Measurements from ENCODE around the gene SVBP. TPM values are rescaled to one million over a fixed set of nuclear protein-coding genes. Genes with fewer than 3 reads are reported as not detected.
"Not testable (repeated sequence)": the region's sequence is repeated elsewhere in the genome, so short reads cannot be mapped to it uniquely, and the experiment has no call there.

Gene SVBP
- total RNA-seq (10 to 100 TPM; 33.7 to 65.3 TPM), polyA plus RNA-seq (ENCODE audit: insufficient read length in 2 of 2) (10 to 100 TPM; 62.5 to 67.3 TPM)
- long read RNA-seq, donor 1, transcript SVBP-201 (3 exons, 658 nt): major isoform, 57 of 73 reads
- long read RNA-seq, donor 1, partial matches to known transcripts: 16 of 73 reads
- long read RNA-seq, donor 1, other reads (novel, unspliced or antisense): 0 of 73 reads
- long read RNA-seq, donor 2, transcript SVBP-201 (3 exons, 658 nt): major isoform, 24 of 29 reads
- long read RNA-seq, donor 2, partial matches to known transcripts: 5 of 29 reads
- long read RNA-seq, donor 2, other reads (novel, unspliced or antisense): 0 of 29 reads
- long read RNA-seq, donor 3, transcript SVBP-201 (3 exons, 658 nt): major isoform, 26 of 26 reads
- long read RNA-seq, donor 3, partial matches to known transcripts: 0 of 26 reads
- long read RNA-seq, donor 3, other reads (novel, unspliced or antisense): 0 of 26 reads
- long read RNA-seq, donor 4, transcript SVBP-201 (3 exons, 658 nt): major isoform, 91 of 104 reads
- long read RNA-seq, donor 4, partial matches to known transcripts: 13 of 104 reads
- long read RNA-seq, donor 4, other reads (novel, unspliced or antisense): 0 of 104 reads

- Histone ChIP-seq H3K4me1 (ENCODE audit: control insufficient read depth, insufficient read depth, low read length) (peaks cover 8% of the 10 kb centered on the region), H3K9me3 (ENCODE audit: control insufficient read depth, insufficient read depth, low read length) (no peaks in the 10 kb centered on the region), H3K4me3 (ENCODE audit: low read depth, low read length) (peak within 1 kb of the TSS; percentile 82), H3K27ac (ENCODE audit: low read depth, low read length) (peak within 1 kb of the TSS; percentile 98), H3K36me3 (ENCODE audit: control insufficient read depth, insufficient read depth, low read length) (no peaks in the 10 kb centered on the region), H3K27me3 (ENCODE audit: control insufficient read depth, insufficient read depth, low read length) (no peaks in the 10 kb centered on the region)
- WGBS (ENCODE audit: insufficient coverage): under 1% methylated on average over 50 of the region's 66 CpGs
- DNase-seq (ENCODE audit: low read depth in 4 of 6, low spot score in 6 of 6): peak; percentile 82 to 97 (median 88)
These were observed at the start of gene SVBP, which contains the start of gene ERMAP for GRCh38 chr1:42816585-42817439. Gene SVBP, minus strand, starts transcription at chr1:42817397. Its CDS starts 853 bp downstream, at chr1:42816544. Gene ERMAP, plus strand, starts transcription at chr1:42817122. Its CDS starts 13,327 bp downstream, at chr1:42830449.

- WGBS (ENCODE audit: insufficient coverage): 63% methylated on average over 1 of the region's 5 CpGs
- Histone ChIP-seq H3K4me3 (ENCODE audit: low read depth, low read length) (no peak overlapping the region), H3K4me1 (ENCODE audit: control insufficient read depth, insufficient read depth, low read length) (no peaks in the 10 kb centered on the region), H3K36me3 (ENCODE audit: control insufficient read depth, insufficient read depth, low read length) (no peaks in the 10 kb centered on the region), H3K27ac (ENCODE audit: low read depth, low read length) (no peak overlapping the region), H3K27me3 (ENCODE audit: control insufficient read depth, insufficient read depth, low read length) (no peaks in the 10 kb centered on the region), H3K9me3 (ENCODE audit: control insufficient read depth, insufficient read depth, low read length) (no peaks in the 10 kb centered on the region)
- no peak for DNase-seq (ENCODE audit: low read depth in 4 of 6, low spot score in 6 of 6)
These were observed 49.4 kb upstream of the SVBP start for GRCh38 chr1:42866549-42866948.

DNA sequence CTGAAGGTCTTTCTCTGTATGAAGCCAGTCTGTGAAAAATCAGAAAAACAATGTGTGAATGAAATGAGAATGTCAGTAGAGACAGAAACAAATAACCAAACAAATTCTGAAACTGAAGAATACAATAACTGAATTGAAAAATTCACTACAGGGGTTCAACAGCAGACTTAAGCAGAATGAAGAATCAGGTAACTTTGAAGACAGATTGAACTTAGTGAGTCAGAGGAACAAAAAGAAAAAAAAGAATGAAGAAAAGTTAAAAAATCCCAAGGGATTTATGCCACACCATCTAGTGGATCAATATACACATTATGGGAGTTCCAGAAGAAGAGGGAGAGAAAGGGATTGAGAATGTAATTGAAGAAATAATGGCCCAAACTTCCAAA, 43.8 kb upstream of the SVBP start:
- Histone ChIP-seq H3K27me3 (ENCODE audit: control insufficient read depth, insufficient read depth, low read length) (no peaks in the 10 kb centered on the region), H3K4me3 (ENCODE audit: low read depth, low read length) (no peak overlapping the region), H3K36me3 (ENCODE audit: control insufficient read depth, insufficient read depth, low read length) (no peaks in the 10 kb centered on the region), H3K9me3 (ENCODE audit: control insufficient read depth, insufficient read depth, low read length) (peaks cover 5% of the 10 kb centered on the region), H3K4me1 (ENCODE audit: control insufficient read depth, insufficient read depth, low read length) (no peaks in the 10 kb centered on the region), H3K27ac (ENCODE audit: low read depth, low read length) (no peak overlapping the region)
- DNase-seq (ENCODE audit: low read depth in 4 of 6, low spot score in 6 of 6): no peak

DNA sequence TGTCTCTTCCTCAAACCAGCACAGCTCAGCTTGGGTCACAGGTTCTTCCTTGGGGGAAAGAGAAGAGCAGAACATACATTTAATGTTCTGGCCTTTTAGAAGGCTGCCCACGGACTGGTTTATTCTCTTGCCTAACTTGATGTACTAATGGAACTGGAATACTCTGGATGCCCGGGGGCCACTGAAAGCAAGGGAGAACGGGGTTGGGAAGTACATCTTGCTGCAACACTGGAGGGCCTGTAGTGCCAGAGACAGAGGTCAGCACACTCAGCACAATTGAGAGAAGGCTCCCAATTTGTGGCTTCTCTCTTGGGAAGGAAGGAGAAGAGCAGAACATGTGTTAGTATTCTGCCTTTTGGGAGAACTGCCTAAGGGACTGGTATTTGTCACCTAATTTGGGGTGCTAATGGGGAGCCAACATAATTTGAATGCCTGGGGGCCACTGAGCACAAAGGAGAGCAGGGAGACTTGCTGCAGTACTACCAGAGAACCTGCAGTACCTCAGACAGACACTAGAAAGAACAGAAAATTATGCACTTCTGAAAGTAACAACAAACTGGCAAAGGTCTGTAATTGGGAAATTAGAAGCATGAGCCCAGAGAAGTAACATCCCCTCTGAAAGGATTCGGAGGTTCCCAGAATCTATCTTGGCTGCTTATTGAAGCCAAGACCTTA, 43.3 kb upstream of the SVBP start:
- Histone ChIP-seq H3K36me3 (ENCODE audit: control insufficient read depth, insufficient read depth, low read length) (no peaks in the 10 kb centered on the region), H3K27me3 (ENCODE audit: control insufficient read depth, insufficient read depth, low read length) (no peaks in the 10 kb centered on the region), H3K4me1 (ENCODE audit: control insufficient read depth, insufficient read depth, low read length) (no peaks in the 10 kb centered on the region), H3K4me3 (ENCODE audit: low read depth, low read length) (no peak overlapping the region), H3K9me3 (ENCODE audit: control insufficient read depth, insufficient read depth, low read length) (peaks cover 5% of the 10 kb centered on the region), H3K27ac (ENCODE audit: low read depth, low read length) (no peak overlapping the region)
- DNase-seq (ENCODE audit: low read depth in 4 of 6, low spot score in 6 of 6): no peak
- 71% methylated on average over 3 of the region's 4 CpGs for WGBS (ENCODE audit: insufficient coverage)

GRCh38 chr1:42859366-42859765, 42.2 kb upstream of the SVBP start:
- DNase-seq (ENCODE audit: low read depth in 4 of 6, low spot score in 6 of 6): not testable (repeated sequence)

DNA sequence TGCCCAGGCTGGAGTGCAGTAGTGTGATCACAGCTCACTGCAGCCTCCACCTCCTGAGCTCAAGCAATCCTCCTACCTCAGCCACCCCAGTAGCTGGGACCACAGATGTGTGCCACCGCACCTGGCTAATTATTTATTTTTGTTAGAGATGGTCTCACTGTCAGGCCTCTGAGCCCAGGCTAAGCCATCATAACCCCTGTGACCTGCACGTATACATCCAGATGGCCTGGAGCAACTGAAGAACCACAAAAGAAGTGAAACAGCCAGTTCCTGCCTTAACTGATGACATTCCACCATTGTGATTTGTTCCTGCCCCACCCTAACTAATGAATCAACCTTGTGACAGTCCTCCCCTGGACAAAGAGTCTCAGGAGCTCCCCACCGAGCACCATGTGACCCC, 39.4 kb upstream of the SVBP start:
- H3K4me1 ChIP-seq (ENCODE audit: control insufficient read depth, insufficient read depth, low read length); H3K36me3 ChIP-seq (ENCODE audit: control insufficient read depth, insufficient read depth, low read length); H3K27ac ChIP-seq (ENCODE audit: low read depth, low read length); DNase-seq (ENCODE audit: low read depth in 4 of 6, low spot score in 6 of 6); H3K27me3 ChIP-seq (ENCODE audit: control insufficient read depth, insufficient read depth, low read length); H3K9me3 ChIP-seq (ENCODE audit: control insufficient read depth, insufficient read depth, low read length); H3K4me3 ChIP-seq (ENCODE audit: low read depth, low read length): not testable (repeated sequence)
- WGBS (ENCODE audit: insufficient coverage): 92% methylated on average over 2 of the region's 3 CpGs

More at GRCh38 chr1:42859366-42859765, 42.2 kb upstream of the SVBP start:
- H3K27me3 ChIP-seq (ENCODE audit: control insufficient read depth, insufficient read depth, low read length); H3K27ac ChIP-seq (ENCODE audit: low read depth, low read length); H3K4me1 ChIP-seq (ENCODE audit: control insufficient read depth, insufficient read depth, low read length); H3K36me3 ChIP-seq (ENCODE audit: control insufficient read depth, insufficient read depth, low read length); H3K9me3 ChIP-seq (ENCODE audit: control insufficient read depth, insufficient read depth, low read length); H3K4me3 ChIP-seq (ENCODE audit: low read depth, low read length): not testable (repeated sequence)
- WGBS (ENCODE audit: insufficient coverage): 93% methylated on average over 5 of the region's 5 CpGs

DNA sequence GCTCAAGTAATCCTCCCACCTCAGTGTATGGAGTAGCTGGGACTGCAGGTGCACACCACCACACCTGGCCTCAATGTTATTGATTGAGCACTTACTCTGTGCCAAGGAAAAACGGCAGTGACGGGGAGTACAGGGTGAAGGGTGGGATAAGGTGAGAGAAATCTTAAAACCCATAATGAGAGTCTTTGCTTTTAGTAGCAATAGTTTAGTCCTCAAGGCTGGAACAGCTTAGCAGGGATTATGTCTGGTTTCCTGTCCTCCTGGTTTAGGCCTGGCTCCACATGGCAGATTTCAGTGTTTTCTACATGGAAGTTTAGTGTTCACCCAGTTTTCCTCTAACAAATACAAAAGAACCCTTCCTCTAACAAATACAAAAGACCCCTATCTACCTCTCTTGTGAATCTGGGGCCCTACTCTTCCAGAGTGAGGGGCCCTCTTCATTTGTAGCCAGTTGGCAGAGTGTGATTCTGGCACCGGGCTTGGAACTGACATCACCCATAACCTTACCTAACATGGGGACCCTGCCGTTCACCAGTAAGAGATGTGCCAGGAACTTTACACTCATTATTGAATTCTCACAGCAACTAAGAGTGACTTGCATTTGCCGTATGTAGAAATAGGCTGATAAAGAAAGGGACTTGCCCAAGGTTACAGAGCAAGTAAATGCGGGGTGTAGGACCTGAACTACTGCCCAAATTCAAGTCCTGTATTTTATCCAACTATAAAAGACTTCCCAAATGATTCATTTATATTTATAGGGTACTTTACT, 36.1 kb upstream of the SVBP start:
- Histone ChIP-seq H3K9me3 (ENCODE audit: control insufficient read depth, insufficient read depth, low read length) (no peaks in the 10 kb centered on the region), H3K4me3 (ENCODE audit: low read depth, low read length) (no peak overlapping the region), H3K4me1 (ENCODE audit: control insufficient read depth, insufficient read depth, low read length) (no peaks in the 10 kb centered on the region), H3K27ac (ENCODE audit: low read depth, low read length) (no peak overlapping the region), H3K27me3 (ENCODE audit: control insufficient read depth, insufficient read depth, low read length) (no peaks in the 10 kb centered on the region), H3K36me3 (ENCODE audit: control insufficient read depth, insufficient read depth, low read length) (peaks cover 23% of the 10 kb centered on the region)
- WGBS (ENCODE audit: insufficient coverage): no CpG with 5 or more reads among the region's 6 CpGs
- DNase-seq (ENCODE audit: low read depth in 4 of 6, low spot score in 6 of 6): no peak

DNA sequence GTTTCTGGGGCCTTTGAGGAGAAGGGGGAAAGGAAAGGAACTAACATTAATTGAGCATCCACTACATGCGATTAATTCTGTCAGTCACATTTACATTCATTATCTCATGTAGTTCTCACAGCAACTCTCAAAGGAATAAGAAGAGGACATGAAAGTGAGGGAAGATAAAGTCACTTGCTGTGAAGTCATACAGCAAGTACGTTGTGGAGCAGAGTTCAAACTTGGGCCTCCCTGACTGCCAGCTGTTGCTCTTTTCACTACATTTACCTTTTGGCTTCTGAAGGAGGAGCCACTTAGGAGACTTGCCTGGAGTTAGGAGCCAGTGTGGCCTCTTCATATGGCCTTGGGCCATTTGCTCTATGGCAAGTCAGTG, 35.4 kb upstream of the SVBP start:
- Histone ChIP-seq H3K27ac (ENCODE audit: low read depth, low read length) (no peak overlapping the region), H3K27me3 (ENCODE audit: control insufficient read depth, insufficient read depth, low read length) (no peaks in the 10 kb centered on the region), H3K4me1 (ENCODE audit: control insufficient read depth, insufficient read depth, low read length) (no peaks in the 10 kb centered on the region), H3K4me3 (ENCODE audit: low read depth, low read length) (no peak overlapping the region), H3K9me3 (ENCODE audit: control insufficient read depth, insufficient read depth, low read length) (no peaks in the 10 kb centered on the region), H3K36me3 (ENCODE audit: control insufficient read depth, insufficient read depth, low read length) (peaks cover 23% of the 10 kb centered on the region)
- WGBS (ENCODE audit: insufficient coverage): no CpG with 5 or more reads among the region's 2 CpGs
- DNase-seq (ENCODE audit: low read depth in 4 of 6, low spot score in 6 of 6): no peak

Measured in spinal cord (tissue), 10 donors.